Transverse colon (tissue), 4 donors: ENCODE results near the gene ELAVL4.

ENCODE experiments used
- POLR2A ChIP-seq: fragments of 450-650 bp; IDR thresholded peaks from one replicate; pipeline ENCODE4 v1.6.1; 2016; ENCODE audit warnings: antibody characterized with exemption, mild to moderate bottlenecking, moderate library complexity
- POLR2AphosphoS5 ChIP-seq, 3 donors: sonication (generic); formaldehyde crosslinking; IDR thresholded peaks; one replicate each; pipeline ENCODE4 v1.6.1; 2016; ENCODE audit warnings: antibody characterized with exemption in 3 of 3
- TF ChIP-seq, protein P1 (sequence below), 5 experiments: fragments of 200-600 bp in 3 of 5; fragments of 450-650 bp in 2 of 5; sonication (generic) in 3 of 5; IDR thresholded peaks; 1 replicate in 2 of 5; 2 replicates in 3 of 5; pipeline ENCODE4 v1.5.1; 2016 to 2017; ENCODE audit warnings: antibody characterized with exemption in 5 of 5, inconsistent platforms in 3 of 5, mild to moderate bottlenecking in 2 of 5, moderate library complexity in 1 of 5

GRCh38 chr1:50123071-50123470 lies 14.4 kb downstream of the ELAVL4 start:
- TF ChIP-seq, protein P1, sequence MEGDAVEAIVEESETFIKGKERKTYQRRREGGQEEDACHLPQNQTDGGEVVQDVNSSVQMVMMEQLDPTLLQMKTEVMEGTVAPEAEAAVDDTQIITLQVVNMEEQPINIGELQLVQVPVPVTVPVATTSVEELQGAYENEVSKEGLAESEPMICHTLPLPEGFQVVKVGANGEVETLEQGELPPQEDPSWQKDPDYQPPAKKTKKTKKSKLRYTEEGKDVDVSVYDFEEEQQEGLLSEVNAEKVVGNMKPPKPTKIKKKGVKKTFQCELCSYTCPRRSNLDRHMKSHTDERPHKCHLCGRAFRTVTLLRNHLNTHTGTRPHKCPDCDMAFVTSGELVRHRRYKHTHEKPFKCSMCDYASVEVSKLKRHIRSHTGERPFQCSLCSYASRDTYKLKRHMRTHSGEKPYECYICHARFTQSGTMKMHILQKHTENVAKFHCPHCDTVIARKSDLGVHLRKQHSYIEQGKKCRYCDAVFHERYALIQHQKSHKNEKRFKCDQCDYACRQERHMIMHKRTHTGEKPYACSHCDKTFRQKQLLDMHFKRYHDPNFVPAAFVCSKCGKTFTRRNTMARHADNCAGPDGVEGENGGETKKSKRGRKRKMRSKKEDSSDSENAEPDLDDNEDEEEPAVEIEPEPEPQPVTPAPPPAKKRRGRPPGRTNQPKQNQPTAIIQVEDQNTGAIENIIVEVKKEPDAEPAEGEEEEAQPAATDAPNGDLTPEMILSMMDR (IDR thresholded peaks at IDR 0.05): no peak
- no peak for TF ChIP-seq POLR2A
- no peak for TF ChIP-seq POLR2AphosphoS5 (IDR thresholded peaks at IDR 0.05)
